Chondrocyte (in vitro differentiated cells): ENCODE results near the gene CIITA. TPM values are rescaled to one million over a fixed set of nuclear protein-coding genes. Genes with fewer than 3 reads are reported as not detected.

Experiments used
- DNase-seq: peaks from one replicate; pipeline ENCODE4 v3.0.0; 2021; ENCODE audit warnings: mixed read lengths, low spot score
- H3K27ac Mint-ChIP-seq: one replicate; pipeline ENCODE4 v1.8.0; 2021; ENCODE audit warnings: mild to moderate bottlenecking, moderate library complexity, mixed read lengths; ENCODE audit not compliant: unreplicated experiment
- H3K27me3 Mint-ChIP-seq: 2 replicates; pipeline ENCODE4 v1.8.0; 2021; ENCODE audit warnings: low read depth, mixed read lengths
- H3K36me3 Mint-ChIP-seq: 2 replicates; pipeline ENCODE4 v1.8.0; 2021; ENCODE audit warnings: low read depth, mixed read lengths
- H3K4me1 Mint-ChIP-seq: 2 replicates; pipeline ENCODE4 v1.8.0; 2021; ENCODE audit warnings: low read depth, mild to moderate bottlenecking, mixed read lengths
- H3K4me3 Mint-ChIP-seq: one replicate; pipeline ENCODE4 v1.8.0; 2021; ENCODE audit warnings: mild to moderate bottlenecking, moderate library complexity, mixed read lengths; ENCODE audit not compliant: unreplicated experiment
- H3K9me3 Mint-ChIP-seq: 2 replicates; pipeline ENCODE4 v1.8.0; 2021; ENCODE audit warnings: low read depth, mixed read lengths
- CTCF ChIP-seq: fragments of 200-600 bp; sonication (generic); IDR thresholded peaks from 2 replicates; pipeline ENCODE4 v1.5.0; 2021; ENCODE audit warnings: antibody characterized with exemption, mild to moderate bottlenecking, moderate library complexity
- total RNA-seq: library from RNA; stranded (reverse); gene quantifications from 3 replicates; pipeline ENCODE4 v1.2.1, GENCODE V29; 2021

CIITA gene
- total RNA-seq, 1 donor from 2014 or later: not detected

GRCh38 chr16:10947211-10947787, 70.3 kb downstream of the CIITA start:
- H3K4me3 Mint-ChIP-seq: no peak overlapping the region
- no peak for DNase-seq
- peaks cover 74% of the 10 kb centered on the region for H3K4me1 Mint-ChIP-seq
- TF ChIP-seq CTCF: no peak
- peak overlapping the region; percentile 9 for H3K27ac Mint-ChIP-seq
- H3K36me3 Mint-ChIP-seq: no peaks in the 10 kb centered on the region
- no peaks in the 10 kb centered on the region for H3K9me3 Mint-ChIP-seq
- no peaks in the 10 kb centered on the region for H3K27me3 Mint-ChIP-seq

- TF ChIP-seq CTCF: no peak
- Mint-ChIP-seq H3K27me3 (no peaks in the 10 kb centered on the region), H3K4me1 (peaks cover 59% of the 10 kb centered on the region), H3K36me3 (no peaks in the 10 kb centered on the region), H3K9me3 (no peaks in the 10 kb centered on the region), H3K27ac (peak overlapping the region; percentile 35), H3K4me3 (no peak overlapping the region)
- DNase-seq: no peak
These were observed 72.5 kb downstream of the CIITA start for GRCh38 chr16:10949424-10949970.

GRCh38 chr16:10950393-10950792, 73.4 kb downstream of the CIITA start:
- no peak for TF ChIP-seq CTCF
- Mint-ChIP-seq H3K4me1 (peaks cover 53% of the 10 kb centered on the region), H3K27ac (no peak overlapping the region), H3K9me3 (no peaks in the 10 kb centered on the region), H3K36me3 (no peaks in the 10 kb centered on the region), H3K4me3 (no peak overlapping the region), H3K27me3 (no peaks in the 10 kb centered on the region)
- no peak for DNase-seq

GRCh38 chr16:10951026-10951425, 74.0 kb downstream of the CIITA start:
- Mint-ChIP-seq H3K27ac (no peak overlapping the region), H3K36me3 (no peaks in the 10 kb centered on the region), H3K4me1 (peaks cover 46% of the 10 kb centered on the region), H3K9me3 (no peaks in the 10 kb centered on the region), H3K27me3 (no peaks in the 10 kb centered on the region), H3K4me3 (no peak overlapping the region)
- DNase-seq: no peak
- TF ChIP-seq CTCF: no peak

- no peak overlapping the region for H3K4me3 Mint-ChIP-seq
- TF ChIP-seq CTCF: no peak
- no peak overlapping the region for H3K27ac Mint-ChIP-seq
- H3K4me1 Mint-ChIP-seq: peaks cover 20% of the 10 kb centered on the region
- DNase-seq: no peak
- no peaks in the 10 kb centered on the region for H3K9me3 Mint-ChIP-seq
- H3K36me3 Mint-ChIP-seq: peaks cover 2% of the 10 kb centered on the region
- no peaks in the 10 kb centered on the region for H3K27me3 Mint-ChIP-seq
These were observed 77.9 kb downstream of the CIITA start for GRCh38 chr16:10954903-10955302.
